Measurements from ENCODE around the gene HS6ST2. TPM values are rescaled to one million over a fixed set of nuclear protein-coding genes. Genes with fewer than 3 reads are reported as not detected.

The HS6ST2 gene
- total and polyA plus RNA-seq, 2 donors from 2014 or later: 2.0 to 11.9 TPM

GRCh38 chrX:132821974-132822633, 136.3 kb downstream of the HS6ST2 start:
- FAIRE-seq (no peak), DNase-seq (peak in 1 of 5 donors; percentile 39)
- intact Hi-C loops (cut with DNase I): no loop called here
- Histone ChIP-seq H3K27me3 (ENCODE audit: control insufficient read depth, insufficient read depth, low read length) (peaks cover 2% of the 10 kb centered on the region), H3K9ac (ENCODE audit: low read length in 3 of 3) (no peak overlapping the region), H3K9me3 (ENCODE audit: control insufficient read depth in 2 of 3, insufficient read depth in 1 of 3, low read length in 3 of 3) (no peaks in the 10 kb centered on the region), H3K4me3 (ENCODE audit: low read length in 3 of 3) (no peak overlapping the region), H3K36me3 (ENCODE audit: control insufficient read depth in 2 of 3, insufficient read depth in 3 of 3, low read length in 3 of 3) (no peaks in the 10 kb centered on the region), H3K27ac (ENCODE audit: low read depth in 2 of 2, low read length in 2 of 2) (no peak overlapping the region), H3K4me1 (ENCODE audit: control insufficient read depth in 2 of 3, insufficient read depth in 2 of 3, low read depth in 1 of 3, low read length in 3 of 3) (peaks cover 0 to 2% (median 0%) of the 10 kb centered on the region in 3 donors)
- no peak for TF ChIP-seq CTCF (IDR thresholded peaks at IDR 0.05; ENCODE audit: borderline replicate concordance, extremely low read depth, insufficient read depth)

- FAIRE-seq: no peak
- H3K36me3 ChIP-seq (ENCODE audit: control insufficient read depth in 2 of 3, insufficient read depth in 3 of 3, low read length in 3 of 3): no peaks in the 10 kb centered on the region
- no peak overlapping the region for H3K9ac ChIP-seq (ENCODE audit: low read length in 3 of 3)
- peaks cover 2% of the 10 kb centered on the region for H3K27me3 ChIP-seq (ENCODE audit: control insufficient read depth, insufficient read depth, low read length)
- intact Hi-C loops (cut with DNase I): no loop called here
- H3K4me1 ChIP-seq (ENCODE audit: control insufficient read depth in 2 of 3, insufficient read depth in 2 of 3, low read depth in 1 of 3, low read length in 3 of 3): peaks cover 0 to 2% (median 0%) of the 10 kb centered on the region in 3 donors
- no peak overlapping the region for H3K4me3 ChIP-seq (ENCODE audit: low read length in 3 of 3)
- TF ChIP-seq CTCF (IDR thresholded peaks at IDR 0.05; ENCODE audit: borderline replicate concordance, extremely low read depth, insufficient read depth): no peak
- no peak for DNase-seq
- no peaks in the 10 kb centered on the region for H3K9me3 ChIP-seq (ENCODE audit: control insufficient read depth in 2 of 3, insufficient read depth in 1 of 3, low read length in 3 of 3)
- H3K27ac ChIP-seq (ENCODE audit: low read depth in 2 of 2, low read length in 2 of 2): no peak overlapping the region
Measured at GRCh38 chrX:132820675-132821074, 137.8 kb downstream of the HS6ST2 start.

- peak in 2 of 5 donors; percentile 33 to 58 for DNase-seq
- H3K9me3 ChIP-seq (ENCODE audit: control insufficient read depth in 2 of 3, insufficient read depth in 1 of 3, low read length in 3 of 3): no peaks in the 10 kb centered on the region
- H3K36me3 ChIP-seq (ENCODE audit: control insufficient read depth in 2 of 3, insufficient read depth in 3 of 3, low read length in 3 of 3): no peaks in the 10 kb centered on the region
- H3K27me3 ChIP-seq (ENCODE audit: control insufficient read depth, insufficient read depth, low read length): peaks cover 2% of the 10 kb centered on the region
- intact Hi-C loops (cut with DNase I): no loop called here
- TF ChIP-seq CTCF (IDR thresholded peaks at IDR 0.05; ENCODE audit: borderline replicate concordance, extremely low read depth, insufficient read depth): no peak
- no peak overlapping the region for H3K9ac ChIP-seq (ENCODE audit: low read length in 3 of 3)
- FAIRE-seq: no peak
- H3K27ac ChIP-seq (ENCODE audit: low read depth in 2 of 2, low read length in 2 of 2): no peak overlapping the region
- no peak overlapping the region for H3K4me3 ChIP-seq (ENCODE audit: low read length in 3 of 3)
- peaks cover 0 to 2% (median 0%) of the 10 kb centered on the region in 3 donors for H3K4me1 ChIP-seq (ENCODE audit: control insufficient read depth in 2 of 3, insufficient read depth in 2 of 3, low read depth in 1 of 3, low read length in 3 of 3)
Measured at GRCh38 chrX:132819711-132820264, 138.6 kb downstream of the HS6ST2 start.
